CD4-positive, alpha-beta T cell treated with Interleukin-6 at 100 ng/mL for 8 hours (primary cell): ENCODE results near the gene TEAD1.

Experiments used
- DNase-seq: peaks from one replicate; pipeline ENCODE4 v3.0.0-alpha.2; 2020; ENCODE audit warnings: mixed read lengths, low spot score

TEAD1 gene

GRCh38 chr11:12673924-12674570 lies at the start of gene TEAD1:
TSS of gene TEAD1 (plus strand) at chr11:12674421.
- peak; percentile 70 for DNase-seq

- no peak for DNase-seq
These were observed 49.6 kb upstream of the TEAD1 start for GRCh38 chr11:12624595-12624994.

GRCh38 chr11:12625438-12626071 lies 48.7 kb upstream of the TEAD1 start:
- no peak for DNase-seq

GRCh38 chr11:12626616-12627015 lies 47.6 kb upstream of the TEAD1 start:
- DNase-seq, result no peak

- DNase-seq, result no peak
These were observed 45.9 kb upstream of the TEAD1 start for GRCh38 chr11:12628314-12628713.

- DNase-seq, result no peak
These were observed 44.5 kb upstream of the TEAD1 start for GRCh38 chr11:12629601-12630313.

GRCh38 chr11:12631651-12632050 lies 42.6 kb upstream of the TEAD1 start:
- DNase-seq, result no peak

- no peak for DNase-seq
These were observed 39.9 kb upstream of the TEAD1 start for GRCh38 chr11:12634329-12634728.

GRCh38 chr11:12636871-12637410 lies 37.3 kb upstream of the TEAD1 start:
- no peak for DNase-seq

- no peak for DNase-seq
These were observed 34.8 kb upstream of the TEAD1 start for GRCh38 chr11:12639388-12639787.

GRCh38 chr11:12640355-12640754 lies 33.9 kb upstream of the TEAD1 start:
- no peak for DNase-seq

- no peak for DNase-seq
These were observed 33.0 kb upstream of the TEAD1 start for GRCh38 chr11:12640926-12641849.

- DNase-seq, result no peak
These were observed 32.2 kb upstream of the TEAD1 start for GRCh38 chr11:12642040-12642439.

- no peak for DNase-seq
These were observed 31.3 kb upstream of the TEAD1 start for GRCh38 chr11:12642806-12643428.

GRCh38 chr11:12646478-12646877 lies 27.7 kb upstream of the TEAD1 start:
- DNase-seq, result no peak

- no peak for DNase-seq
These were observed 20.5 kb upstream of the TEAD1 start for GRCh38 chr11:12653729-12654128.

- DNase-seq, result no peak
These were observed 18.4 kb upstream of the TEAD1 start for GRCh38 chr11:12655842-12656241.

- no peak for DNase-seq
These were observed 16.9 kb upstream of the TEAD1 start for GRCh38 chr11:12657336-12657735.

- DNase-seq, result no peak
These were observed 16.2 kb upstream of the TEAD1 start for GRCh38 chr11:12657981-12658380.

GRCh38 chr11:12662101-12662689 lies 12.0 kb upstream of the TEAD1 start:
- no peak for DNase-seq

- no peak for DNase-seq
These were observed 9.8 kb upstream of the TEAD1 start for GRCh38 chr11:12664385-12664784.
